HEK293T (cell line): ENCODE measurements around the gene KLF2.
"Not testable (repeated sequence)": the region's sequence is repeated elsewhere in the genome, so short reads cannot be mapped to it uniquely, and the experiment has no call there.

Source experiments
- CTCF ChIA-PET: fragments of 350-600 bp; formaldehyde crosslinking; extraction: SDS; loops from one replicate; lab custom pipeline; 2021; ENCODE audit warnings: antibody characterized with exemption, inconsistent platforms; lab: Yijun Ruan, JAX
- POLR2A ChIA-PET: fragments of 350-600 bp; formaldehyde crosslinking; extraction: SDS; loops from one replicate; lab custom pipeline; 2020; ENCODE audit warnings: antibody characterized with exemption, inconsistent platforms; lab: Yijun Ruan, JAX
- DNase-seq: peaks from one replicate; pipeline ENCODE4 v3.0.0; 2012; ENCODE audit warnings: mixed read lengths; ENCODE audit errors: extremely low spot score
- ARNT ChIP-seq: fragments of 450-650 bp; IDR thresholded peaks from 2 replicates; pipeline ENCODE4 v1.6.1; 2017; ENCODE audit warnings: mild to moderate bottlenecking
- BHLHE40 ChIP-seq: fragments of 450-650 bp; IDR thresholded peaks from 2 replicates; pipeline ENCODE4 v1.6.1; 2016; ENCODE audit warnings: mild to moderate bottlenecking, moderate library complexity, borderline replicate concordance
- CTBP1 ChIP-seq: fragments of 450-650 bp; IDR thresholded peaks from 2 replicates; pipeline ENCODE4 v1.6.1; 2016; ENCODE audit warnings: borderline replicate concordance
- ELF4 ChIP-seq: fragments of 450-650 bp; IDR thresholded peaks from 2 replicates; pipeline ENCODE4 v1.6.1; 2017; ENCODE audit warnings: antibody characterized with exemption
- FOXA1 ChIP-seq: fragments of 450-650 bp; IDR thresholded peaks from 2 replicates; pipeline ENCODE4 v1.6.1; 2016; ENCODE audit warnings: mild to moderate bottlenecking
- FOXK2 ChIP-seq: fragments of 450-650 bp; IDR thresholded peaks from 2 replicates; pipeline ENCODE4 v1.6.1; 2016; ENCODE audit warnings: mild to moderate bottlenecking
- FOXM1 ChIP-seq: fragments of 450-650 bp; IDR thresholded peaks from 2 replicates; pipeline ENCODE4 v1.6.1; 2017; ENCODE audit warnings: mild to moderate bottlenecking, borderline replicate concordance
- HDGF ChIP-seq: fragments of 450-650 bp; IDR thresholded peaks from 2 replicates; pipeline ENCODE4 v1.6.1; 2017; ENCODE audit warnings: antibody characterized with exemption, borderline replicate concordance
- L3MBTL2 ChIP-seq: fragments of 450-650 bp; conservative IDR thresholded peaks from 2 replicates; pipeline ENCODE4 v1.6.1; 2016; ENCODE audit warnings: mild to moderate bottlenecking
- LEF1 ChIP-seq: fragments of 450-650 bp; IDR thresholded peaks from 2 replicates; pipeline ENCODE4 v1.6.1; 2017; ENCODE audit warnings: mild to moderate bottlenecking, borderline replicate concordance
- NFRKB ChIP-seq: fragments of 450-650 bp; IDR thresholded peaks from 2 replicates; pipeline ENCODE4 v1.6.1; 2016; ENCODE audit warnings: mild to moderate bottlenecking, moderate library complexity
- PKNOX1 ChIP-seq: fragments of 450-650 bp; IDR thresholded peaks from 2 replicates; pipeline ENCODE4 v1.6.1; 2016
- SP1 ChIP-seq: fragments of 450-650 bp; IDR thresholded peaks from 2 replicates; pipeline ENCODE4 v1.6.1; 2017
- SUZ12 ChIP-seq: fragments of 450-650 bp; IDR thresholded peaks from 2 replicates; pipeline ENCODE4 v1.6.1; 2016; ENCODE audit warnings: mild to moderate bottlenecking
- TARDBP ChIP-seq: fragments of 450-650 bp; IDR thresholded peaks from 2 replicates; pipeline ENCODE4 v1.6.1; 2016
- ZNF384 ChIP-seq: fragments of 450-650 bp; IDR thresholded peaks from 2 replicates; pipeline ENCODE4 v1.6.1; 2016

KLF2 gene

GRCh38 chr19:16296713-16297112 is 27.9 kb upstream of the KLF2 start:
- CTCF ChIA-PET, result no interaction called here
- TF ChIP-seq SP1 (no peak), ARNT (no peak), TARDBP (no peak), ELF4 (no peak), ZNF384 (no peak), BHLHE40 (no peak), FOXM1 (no peak), FOXA1 (no peak), HDGF (no peak)

GRCh38 chr19:16297575-16298178 is 26.9 kb upstream of the KLF2 start:
- ChIA-PET POLR2A (no interaction called here), CTCF (no interaction called here)
- TF ChIP-seq SP1, result no peak
- no peak for DNase-seq

More at GRCh38 chr19:16296713-16297112, 27.9 kb upstream of the KLF2 start:
- DNase-seq, result no peak
- POLR2A ChIA-PET, result no interaction called here

GRCh38 chr19:16298334-16298733 is 26.3 kb upstream of the KLF2 start:
- DNase-seq, result no peak
- no peak for TF ChIP-seq SUZ12
- no peak for TF ChIP-seq TARDBP
- no peak for TF ChIP-seq FOXA1
- no peak for TF ChIP-seq ELF4
- no peak for TF ChIP-seq L3MBTL2
- no peak for TF ChIP-seq FOXK2
- no peak for TF ChIP-seq NFRKB
- no peak for TF ChIP-seq ARNT
- no peak for TF ChIP-seq SP1
- no peak for TF ChIP-seq LEF1
- TF ChIP-seq HDGF, result no peak
- no peak for TF ChIP-seq ZNF384
- no peak for TF ChIP-seq PKNOX1
- CTCF ChIA-PET, result no interaction called here
- POLR2A ChIA-PET, result no interaction called here

- TF ChIP-seq FOXK2 (no peak), PKNOX1 (no peak), HDGF (no peak), BHLHE40 (no peak), ARNT (no peak), ZNF384 (no peak), FOXM1 (no peak), CTBP1 (no peak), SUZ12 (no peak), ELF4 (no peak), LEF1 (no peak), FOXA1 (no peak), NFRKB (no peak), SP1 (no peak), L3MBTL2 (no peak), TARDBP (no peak)
- CTCF ChIA-PET, result no interaction called here
- DNase-seq, result no peak
- POLR2A ChIA-PET, result no interaction called here
Observed at GRCh38 chr19:16301999-16302694, 22.5 kb upstream of the KLF2 start.

- DNase-seq, result no peak
- POLR2A ChIA-PET, result no interaction called here
- CTCF ChIA-PET, result no interaction called here
- TF ChIP-seq CTBP1 (no peak), L3MBTL2 (no peak), BHLHE40 (no peak), FOXK2 (no peak), FOXA1 (no peak), HDGF (no peak), FOXM1 (no peak), PKNOX1 (no peak), TARDBP (no peak), ARNT (no peak), SP1 (no peak), ZNF384 (no peak)
Observed at GRCh38 chr19:16303755-16304154, 20.9 kb upstream of the KLF2 start.

- CTCF ChIA-PET, result interaction anchor here (0.7 kb wide), 1 partner anchor 118 kb away, joined by 4 read pairs; no protein-coding TSS in a partner anchor
- DNase-seq, POLR2A ChIA-PET: not testable (repeated sequence)
Observed at GRCh38 chr19:16304511-16304910, 20.1 kb upstream of the KLF2 start.

GRCh38 chr19:16305060-16305459 is 19.6 kb upstream of the KLF2 start:
- DNase-seq, CTCF ChIA-PET, POLR2A ChIA-PET: not testable (repeated sequence)
- TF ChIP-seq ZNF384, result peak; percentile 66; the same call in 1 of the 2 replicates
